Measurements from ENCODE around the gene GGACT.

DNA sequence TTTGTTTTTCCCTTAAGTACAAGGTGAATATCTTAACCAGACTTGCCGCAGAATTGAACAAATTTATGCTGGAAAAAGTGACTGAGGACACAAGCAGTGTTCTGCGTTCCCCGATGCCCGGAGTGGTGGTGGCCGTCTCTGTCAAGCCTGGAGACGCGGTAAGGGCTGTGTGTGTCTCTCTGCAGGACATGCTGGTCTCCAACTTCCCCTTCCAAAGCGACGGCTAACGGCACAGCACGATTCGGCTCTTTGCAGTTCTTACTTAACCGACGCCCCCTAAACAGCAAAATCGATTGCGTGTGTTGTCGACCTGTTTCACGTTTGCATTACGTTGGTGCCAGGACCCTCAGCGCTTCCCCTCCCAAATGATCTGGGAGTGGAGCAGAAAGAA, 73.2 kb downstream of the GGACT start:
- TF ChIP-seq, protein P1, sequence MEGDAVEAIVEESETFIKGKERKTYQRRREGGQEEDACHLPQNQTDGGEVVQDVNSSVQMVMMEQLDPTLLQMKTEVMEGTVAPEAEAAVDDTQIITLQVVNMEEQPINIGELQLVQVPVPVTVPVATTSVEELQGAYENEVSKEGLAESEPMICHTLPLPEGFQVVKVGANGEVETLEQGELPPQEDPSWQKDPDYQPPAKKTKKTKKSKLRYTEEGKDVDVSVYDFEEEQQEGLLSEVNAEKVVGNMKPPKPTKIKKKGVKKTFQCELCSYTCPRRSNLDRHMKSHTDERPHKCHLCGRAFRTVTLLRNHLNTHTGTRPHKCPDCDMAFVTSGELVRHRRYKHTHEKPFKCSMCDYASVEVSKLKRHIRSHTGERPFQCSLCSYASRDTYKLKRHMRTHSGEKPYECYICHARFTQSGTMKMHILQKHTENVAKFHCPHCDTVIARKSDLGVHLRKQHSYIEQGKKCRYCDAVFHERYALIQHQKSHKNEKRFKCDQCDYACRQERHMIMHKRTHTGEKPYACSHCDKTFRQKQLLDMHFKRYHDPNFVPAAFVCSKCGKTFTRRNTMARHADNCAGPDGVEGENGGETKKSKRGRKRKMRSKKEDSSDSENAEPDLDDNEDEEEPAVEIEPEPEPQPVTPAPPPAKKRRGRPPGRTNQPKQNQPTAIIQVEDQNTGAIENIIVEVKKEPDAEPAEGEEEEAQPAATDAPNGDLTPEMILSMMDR (IDR thresholded peaks at IDR 0.05; ENCODE audit: low read length), result no peak
- no peak for TF ChIP-seq EZH2 (IDR thresholded peaks at IDR 0.05; ENCODE audit: borderline replicate concordance, low read length)
